Tibial nerve (tissue), 3 donors: ENCODE data around the gene PTPRT.

Experiments used
- CTCF ChIP-seq, 5 experiments: fragments of 200-600 bp in 3 of 5; fragments of 450-650 bp in 2 of 5; sonication (generic) in 3 of 5; IDR thresholded peaks; one replicate each; pipeline ENCODE4 v1.5.1; 2016 to 2019; ENCODE audit warnings: antibody characterized with exemption in 5 of 5, mild to moderate bottlenecking in 3 of 5, moderate library complexity in 2 of 5
- POLR2A ChIP-seq, 2 donors: fragments of 450-650 bp; IDR thresholded peaks; one replicate each; pipeline ENCODE4 v1.6.1; 2017; ENCODE audit warnings: antibody characterized with exemption in 2 of 2, mild to moderate bottlenecking in 2 of 2, moderate library complexity in 2 of 2

GRCh38 chr20:42886801-42887200 lies 302.9 kb downstream of the PTPRT start:
- TF ChIP-seq CTCF (IDR thresholded peaks at IDR 0.05) (no peak), POLR2A (IDR thresholded peaks at IDR 0.05) (no peak)
